Measurements from ENCODE around the gene ASPDH. TPM values are rescaled to one million over a fixed set of nuclear protein-coding genes. Genes with fewer than 3 reads are reported as not detected.
A peak's percentile ranks its signal among the peaks of the same experiment; 100 is the strongest.

Gene ASPDH
- total RNA-seq, 4 donors from 2014 or later, result not detected

DNA sequence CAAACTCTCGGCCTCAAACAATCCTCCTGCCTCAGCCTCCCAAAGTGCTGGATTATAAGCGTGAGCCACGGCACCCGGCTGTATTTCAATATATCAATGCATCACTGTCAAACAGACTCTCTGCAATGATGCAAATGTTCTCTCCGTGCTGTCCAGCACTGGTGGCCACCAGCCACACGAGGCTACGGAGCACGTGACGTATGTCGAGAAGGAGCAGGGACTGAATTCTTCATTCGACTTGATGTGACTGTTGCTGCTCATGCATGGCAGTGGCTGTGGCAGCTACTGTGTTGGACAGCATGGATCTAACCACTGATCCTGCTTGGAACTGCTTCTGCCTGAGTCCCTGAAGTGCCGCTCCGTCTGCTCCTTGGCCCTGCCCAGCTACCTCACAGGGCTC lies 44.7 kb upstream of the ASPDH start:
- no peak for TF ChIP-seq POLR2AphosphoS5 (IDR thresholded peaks at IDR 0.05)
- no peak for TF ChIP-seq CTCF (IDR thresholded peaks at IDR 0.05)

GRCh38 chr19:50558039-50558438 lies 44.3 kb upstream of the ASPDH start:
- 91% methylated on average over 4 of the region's 4 CpGs; no CpG with 5 or more reads in 1 of the 2 donors for WGBS, 2 donors (ENCODE audit: low coverage in 1 of 2)
- no peak for TF ChIP-seq CTCF (IDR thresholded peaks at IDR 0.05)
- no peak for TF ChIP-seq EP300 (IDR thresholded peaks at IDR 0.05)
- no peak for TF ChIP-seq POLR2AphosphoS5 (IDR thresholded peaks at IDR 0.05)
- TF ChIP-seq POLR2A (IDR thresholded peaks at IDR 0.05), result no peak
- no peak for ATAC-seq
- no peaks in the 10 kb centered on the region for H3K36me3 ChIP-seq
- peaks cover 0 to 16% (median 11%) of the 10 kb centered on the region in 3 donors for H3K4me1 ChIP-seq
- H3K27me3 ChIP-seq, result peaks cover 93% of the 10 kb centered on the region
- H3K4me3 ChIP-seq, result no peak overlapping the region
- no peak overlapping the region for H3K27ac ChIP-seq
- no peaks in the 10 kb centered on the region for H3K9me3 ChIP-seq

More for the DNA sequence above, 44.7 kb upstream of the ASPDH start:
- Histone ChIP-seq H3K4me1 (peaks cover 0 to 16% (median 11%) of the 10 kb centered on the region in 3 donors), H3K36me3 (no peaks in the 10 kb centered on the region), H3K4me3 (no peak overlapping the region), H3K27me3 (peaks cover 93% of the 10 kb centered on the region), H3K27ac (no peak overlapping the region), H3K9me3 (no peaks in the 10 kb centered on the region)
- WGBS, 2 donors (ENCODE audit: low coverage in 1 of 2), result 89% methylated on average over 13 of the region's 13 CpGs; no CpG with 5 or more reads in 1 of the 2 donors
- no peak for ATAC-seq

DNA sequence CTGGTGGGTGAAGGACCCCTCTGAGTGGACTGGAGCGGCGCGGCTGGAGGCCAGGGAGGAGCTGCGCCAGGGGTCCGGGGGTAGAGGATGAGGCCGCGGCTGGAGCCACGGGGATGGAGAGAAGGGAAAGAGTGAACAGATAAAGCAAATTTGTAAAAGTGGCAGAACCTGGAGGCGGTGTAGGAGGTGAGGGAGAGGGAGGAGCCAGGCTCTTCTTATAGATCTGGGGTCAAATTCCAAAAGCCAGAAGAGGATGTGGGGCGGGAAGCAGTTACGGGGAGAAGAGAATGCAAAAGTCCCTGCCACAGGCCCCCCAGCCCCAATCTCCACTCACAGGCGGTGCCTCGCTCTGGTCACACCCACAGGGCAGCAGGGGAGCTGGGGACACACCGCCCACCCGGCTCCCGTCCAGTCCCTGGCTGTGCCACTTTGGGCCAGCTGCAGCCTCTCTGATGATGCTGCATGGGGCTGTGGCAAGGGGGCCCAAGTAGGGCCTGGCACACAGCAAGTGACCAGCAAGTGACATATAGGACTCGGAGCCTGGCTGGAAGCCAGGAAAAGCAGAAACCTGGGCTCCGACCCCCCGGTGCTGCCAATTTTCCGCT lies 43.4 kb upstream of the ASPDH start:
- TF ChIP-seq EP300 (IDR thresholded peaks at IDR 0.05) (no peak), POLR2AphosphoS5 (IDR thresholded peaks at IDR 0.05) (no peak), POLR2A (IDR thresholded peaks at IDR 0.05) (no peak), CTCF (IDR thresholded peaks at IDR 0.05) (no peak)
- Histone ChIP-seq H3K4me3 (peak overlapping the region in 1 of 2 donors; percentile 51), H3K4me1 (peaks cover 0 to 17% (median 11%) of the 10 kb centered on the region in 3 donors), H3K9me3 (no peaks in the 10 kb centered on the region), H3K36me3 (no peaks in the 10 kb centered on the region), H3K27me3 (peaks cover 93% of the 10 kb centered on the region), H3K27ac (no peak overlapping the region)
- no peak for ATAC-seq
- 9% methylated on average over 13 of the region's 20 CpGs; no CpG with 5 or more reads in 1 of the 2 donors for WGBS, 2 donors (ENCODE audit: low coverage in 1 of 2)

- peak overlapping the region in 2 of 4 donors; percentile 17 to 43 for H3K27ac ChIP-seq
- 0% methylated on average over 3 to 4 of the region's 39 CpGs for WGBS, 2 donors (ENCODE audit: low coverage in 1 of 2)
- TF ChIP-seq CTCF (IDR thresholded peaks at IDR 0.05), result peak in 3 of 4 experiments; percentile 48 to 88 (median 77)
- TF ChIP-seq POLR2A (IDR thresholded peaks at IDR 0.05), result no peak
- no peak for TF ChIP-seq POLR2AphosphoS5 (IDR thresholded peaks at IDR 0.05)
- TF ChIP-seq EP300 (IDR thresholded peaks at IDR 0.05), result no peak
- no peaks in the 10 kb centered on the region for H3K36me3 ChIP-seq
- H3K4me3 ChIP-seq, result peak overlapping the region; percentile 13 to 51
- H3K27me3 ChIP-seq, result peaks cover 93% of the 10 kb centered on the region
- H3K9me3 ChIP-seq, result no peaks in the 10 kb centered on the region
- H3K4me1 ChIP-seq, result peaks cover 0 to 24% (median 11%) of the 10 kb centered on the region in 3 donors
- peak; percentile 50 for ATAC-seq
These were observed 42.7 kb upstream of the ASPDH start for GRCh38 chr19:50556282-50557008.

Measured in gastroesophageal sphincter (tissue), 4 donors.